Measurements from ENCODE around the gene FBXL13.

DNA sequence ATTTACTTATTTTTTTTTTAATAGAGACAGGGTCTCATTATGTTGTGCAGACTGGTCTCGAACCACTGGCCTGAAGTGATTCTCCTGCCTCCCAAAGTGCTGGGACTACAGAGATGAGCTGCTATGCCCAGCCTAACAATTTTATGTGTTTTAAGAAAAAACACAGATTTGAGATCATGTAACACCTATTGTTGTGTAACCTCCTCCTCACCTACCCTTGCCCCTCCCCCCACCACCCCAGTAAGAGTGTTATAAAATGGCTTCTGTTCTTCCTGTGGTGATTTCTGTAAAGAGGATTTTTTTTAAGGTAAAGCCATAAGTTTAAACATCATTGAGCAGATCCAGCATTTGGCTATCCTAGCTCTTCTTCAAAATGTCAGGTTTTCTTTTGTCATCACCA, 7.9 kb upstream of the FBXL13 start:
- TF ChIP-seq CTCF (IDR thresholded peaks at IDR 0.05; ENCODE audit: insufficient read depth, low read length), result no peak
- TF ChIP-seq REST (IDR thresholded peaks at IDR 0.05; ENCODE audit: insufficient replicate concordance, low read depth), result no peak
- no peak for TF ChIP-seq POLR2AphosphoS5 (IDR thresholded peaks at IDR 0.05; ENCODE audit: low read depth)
- no peak for TF ChIP-seq GABPA (IDR thresholded peaks at IDR 0.05; ENCODE audit: low read depth)
